K562 (cell line): ENCODE results near the gene AFF3. TPM values are rescaled to one million over a fixed set of nuclear protein-coding genes. Genes with fewer than 3 reads are reported as not detected.

Experiments
- ELF4 ChIP-seq: fragments of 450-650 bp; formaldehyde crosslinking; IDR thresholded peaks from 2 replicates; pipeline ENCODE4 v1.4.0; 2022; ENCODE audit warnings: missing genetic modification characterization
- ETV5 ChIP-seq: sonication (generic); formaldehyde crosslinking; IDR thresholded peaks from 2 replicates; pipeline ENCODE4 v1.4.0; 2020; ENCODE audit warnings: low read depth, mild to moderate bottlenecking, missing genetic modification reagents
- POLR2H ChIP-seq: IDR thresholded peaks from 2 replicates; pipeline ENCODE4 v1.6.1; 2016; ENCODE audit warnings: missing genetic modification characterization, low read depth, mild to moderate bottlenecking, control low read depth, missing compliant biosample characterization, moderate library complexity
- ZNF436 ChIP-seq: fragments of 250-450, 450-650 bp; sonication (Bioruptor Pico); formaldehyde crosslinking; IDR thresholded peaks from 2 replicates; pipeline ENCODE4 v1.7.0; 2020; ENCODE audit warnings: mild to moderate bottlenecking
- polyA plus RNA-seq, 8 experiments: library from polyadenylated mRNA; depleted of rRNA in 4 of 8; stranded (reverse) in 5 of 8; unstranded in 3 of 8; fragments of >200 nt; fragmentation: Nextera tagmentation in 2 of 8; fragmentation: Illumina TruSeq in 1 of 8; extraction: Ambion mirVana in 2 of 8; extraction: Trizol in 1 of 8; gene quantifications; 2 replicates each; pipeline versions ENCODE4 v1.2.1 to v1.2.3, GENCODE V29; 2011 to 2014; ENCODE audit warnings: inconsistent platforms in 1 of 8, missing spikeins in 1 of 8
- total RNA-seq, 7 experiments: library from RNA; depleted of rRNA in 6 of 7; stranded (reverse); fragments of >200 nt in 6 of 7; fragmentation: Illumina TruSeq in 2 of 7; extraction: Trizol in 2 of 7; gene quantifications; 2 replicates each; pipeline versions ENCODE4 v1.2.1 to v1.2.3, GENCODE V29; 2011 to 2021; ENCODE audit warnings: low replicate concordance in 1 of 7
- TF ChIP-seq, protein P1 (sequence below): fragments of 450-650 bp; IDR thresholded peaks from 2 replicates; pipeline ENCODE4 v1.6.1; 2017; ENCODE audit warnings: mild to moderate bottlenecking, moderate library complexity
- TF ChIP-seq, protein P2 (sequence below): sonication (generic); formaldehyde crosslinking; IDR thresholded peaks from 2 replicates; pipeline ENCODE4 v1.8.0; 2022; ENCODE audit warnings: missing genetic modification reagents, mild to moderate bottlenecking, borderline replicate concordance
- TF ChIP-seq, protein P3 (sequence below), 2 experiments: fragments of 200-800 bp in 1 of 2; sonication (Bioruptor generic) in 1 of 2; sonication (generic) in 1 of 2; formaldehyde crosslinking in 1 of 2; IDR thresholded peaks in 1 of 2; conservative IDR thresholded peaks in 1 of 2; 2 replicates each; pipeline versions ENCODE4 v1.5.0 to v1.6.1; 2016 to 2020; ENCODE audit warnings: missing compliant biosample characterization in 1 of 2, missing genetic modification characterization in 1 of 2, missing genetic modification reagents in 1 of 2

AFF3 gene
- total and polyA plus RNA-seq, 9 of the 15 experiments (the other 6 are each of a cell fraction or from before 2014, with no cell fraction given), result 0.02 to 0.11 TPM; not detected in 7

DNA sequence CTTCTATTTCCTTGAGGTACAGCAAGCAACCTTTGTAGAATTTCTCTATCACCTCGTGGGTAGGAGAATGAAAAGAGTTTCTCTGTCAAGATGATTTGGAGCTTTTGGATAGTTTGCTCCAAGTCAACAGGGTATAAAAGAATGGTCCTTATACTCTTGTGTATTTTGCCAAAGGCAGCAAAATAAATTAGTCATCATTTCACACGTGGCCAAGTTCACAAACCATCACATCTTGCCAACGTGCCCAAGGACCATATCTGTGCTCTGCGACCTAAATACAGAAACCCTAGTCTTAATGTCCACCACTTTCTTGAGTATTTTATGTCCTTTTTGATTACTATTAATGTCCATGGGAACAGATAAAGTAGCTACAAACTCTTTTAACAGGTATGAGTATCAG is 262.9 kb downstream of the AFF3 start (continued):
- TF ChIP-seq, protein P1, sequence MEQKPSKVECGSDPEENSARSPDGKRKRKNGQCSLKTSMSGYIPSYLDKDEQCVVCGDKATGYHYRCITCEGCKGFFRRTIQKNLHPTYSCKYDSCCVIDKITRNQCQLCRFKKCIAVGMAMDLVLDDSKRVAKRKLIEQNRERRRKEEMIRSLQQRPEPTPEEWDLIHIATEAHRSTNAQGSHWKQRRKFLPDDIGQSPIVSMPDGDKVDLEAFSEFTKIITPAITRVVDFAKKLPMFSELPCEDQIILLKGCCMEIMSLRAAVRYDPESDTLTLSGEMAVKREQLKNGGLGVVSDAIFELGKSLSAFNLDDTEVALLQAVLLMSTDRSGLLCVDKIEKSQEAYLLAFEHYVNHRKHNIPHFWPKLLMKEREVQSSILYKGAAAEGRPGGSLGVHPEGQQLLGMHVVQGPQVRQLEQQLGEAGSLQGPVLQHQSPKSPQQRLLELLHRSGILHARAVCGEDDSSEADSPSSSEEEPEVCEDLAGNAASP, result no peak
- TF ChIP-seq POLR2H (tag) (no peak), ZNF436 (CRISPR knock-in tag) (no peak), ETV5 (CRISPR knock-in tag) (no peak), ELF4 (CRISPR knock-in tag) (no peak)
- TF ChIP-seq, protein P2, sequence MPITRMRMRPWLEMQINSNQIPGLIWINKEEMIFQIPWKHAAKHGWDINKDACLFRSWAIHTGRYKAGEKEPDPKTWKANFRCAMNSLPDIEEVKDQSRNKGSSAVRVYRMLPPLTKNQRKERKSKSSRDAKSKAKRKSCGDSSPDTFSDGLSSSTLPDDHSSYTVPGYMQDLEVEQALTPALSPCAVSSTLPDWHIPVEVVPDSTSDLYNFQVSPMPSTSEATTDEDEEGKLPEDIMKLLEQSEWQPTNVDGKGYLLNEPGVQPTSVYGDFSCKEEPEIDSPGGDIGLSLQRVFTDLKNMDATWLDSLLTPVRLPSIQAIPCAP, result no peak
- TF ChIP-seq, protein P3, sequence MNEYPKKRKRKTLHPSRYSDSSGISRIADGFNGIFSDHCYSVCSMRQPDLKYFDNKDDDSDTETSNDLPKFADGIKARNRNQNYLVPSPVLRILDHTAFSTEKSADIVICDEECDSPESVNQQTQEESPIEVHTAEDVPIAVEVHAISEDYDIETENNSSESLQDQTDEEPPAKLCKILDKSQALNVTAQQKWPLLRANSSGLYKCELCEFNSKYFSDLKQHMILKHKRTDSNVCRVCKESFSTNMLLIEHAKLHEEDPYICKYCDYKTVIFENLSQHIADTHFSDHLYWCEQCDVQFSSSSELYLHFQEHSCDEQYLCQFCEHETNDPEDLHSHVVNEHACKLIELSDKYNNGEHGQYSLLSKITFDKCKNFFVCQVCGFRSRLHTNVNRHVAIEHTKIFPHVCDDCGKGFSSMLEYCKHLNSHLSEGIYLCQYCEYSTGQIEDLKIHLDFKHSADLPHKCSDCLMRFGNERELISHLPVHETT (CRISPR knock-in tag; conservative IDR thresholded peaks at IDR 0.05 in 1 of 2, IDR thresholded peaks at IDR 0.05 in 1 of 2), result no peak
